PC-9 (cell line): Measurements from ENCODE around the gene HSP90AB1. TPM values are rescaled to one million over a fixed set of nuclear protein-coding genes. Genes with fewer than 3 reads are reported as not detected.
A peak's percentile ranks its signal among the peaks of the same experiment; 100 is the strongest.

Source experiments
- BruUV-seq: library from RNA; stranded (reverse); fragments of 400-500 nt; replicated peaks from 2 replicates; lab custom pipeline; 2021; lab: Mats Ljungman, UMichigan
- CTCF ChIA-PET: fragments of 300-600 bp; sonication (Branson Sonifier 250); formaldehyde crosslinking; loops from one replicate; lab custom pipeline; 2022; ENCODE audit warnings: antibody characterized with exemption; lab: Charles Lee
- POLR2A ChIA-PET: fragments of 300-600 bp; sonication (Branson Sonifier 250); formaldehyde crosslinking; loops from one replicate; lab custom pipeline; 2022; ENCODE audit warnings: antibody characterized with exemption; ENCODE audit not compliant: unreplicated experiment; lab: Charles Lee
- DNase-seq, 2 experiments: peaks; one replicate each; pipeline versions ENCODE4 v3.0.0 to v3.0.0-alpha.2; 2015 to 2022; ENCODE audit warnings: mixed read lengths in 1 of 2
- H2AFZ ChIP-seq: fragments of 200-600 bp; sonication (generic); 2 replicates; pipeline ENCODE4 v1.8.1; 2017; ENCODE audit warnings: antibody characterized with exemption
- H3F3A ChIP-seq: fragments of 200-600 bp; sonication (generic); 2 replicates; pipeline ENCODE4 v1.8.1; 2017; ENCODE audit warnings: antibody characterized with exemption, mild to moderate bottlenecking, low read depth; ENCODE audit not compliant: insufficient read depth
- H3K27ac ChIP-seq: fragments of 200-600 bp; sonication (generic); 2 replicates; pipeline ENCODE4 v1.6.1; 2016; ENCODE audit warnings: mixed run types
- H3K27me3 ChIP-seq: fragments of 200-600 bp; sonication (generic); 2 replicates; pipeline ENCODE4 v1.6.1; 2016; ENCODE audit warnings: low read depth, mixed run types; ENCODE audit not compliant: insufficient read depth
- H3K36me3 ChIP-seq: fragments of 200-600 bp; sonication (generic); 2 replicates; pipeline ENCODE4 v1.6.1; 2016; ENCODE audit warnings: low read depth, mixed run types
- H3K4me1 ChIP-seq: fragments of 200-600 bp; sonication (generic); replicated peaks from 2 replicates; pipeline ENCODE4 v1.6.1; 2016; ENCODE audit warnings: mixed run types; ENCODE audit not compliant: insufficient read depth
- H3K4me2 ChIP-seq: fragments of 200-600 bp; sonication (generic); 2 replicates; pipeline ENCODE4 v1.6.1; 2017; ENCODE audit warnings: mixed run types
- H3K4me3 ChIP-seq: fragments of 200-600 bp; sonication (generic); 2 replicates; pipeline ENCODE4 v1.6.1; 2016; ENCODE audit warnings: mixed run types
- H3K79me2 ChIP-seq: fragments of 200-600 bp; sonication (generic); 2 replicates; pipeline ENCODE4 v1.6.1; 2017; ENCODE audit warnings: low read depth, mixed run types
- H3K9me2 ChIP-seq: fragments of 200-600 bp; sonication (generic); 2 replicates; pipeline ENCODE4 v1.8.1; 2017; ENCODE audit warnings: mild to moderate bottlenecking; ENCODE audit not compliant: insufficient read depth
- H3K9me3 ChIP-seq: fragments of 200-600 bp; sonication (generic); 2 replicates; pipeline ENCODE4 v1.8.1; 2016; ENCODE audit warnings: low read depth; ENCODE audit not compliant: insufficient read depth
- H4K20me1 ChIP-seq: fragments of 200-600 bp; sonication (generic); 2 replicates; pipeline ENCODE4 v1.8.1; 2017; ENCODE audit not compliant: insufficient read depth
- EZH2 ChIP-seq: fragments of 200-600 bp; sonication (generic); IDR thresholded peaks from 2 replicates; pipeline ENCODE4 v1.8.0; 2017; ENCODE audit warnings: antibody characterized with exemption, low read depth
- intact Hi-C: fragments of 100-400 bp; cut with micrococcal nuclease; formaldehyde crosslinking; loops from one replicate; pipeline ENCODE4 v1.10.0; 2022; ENCODE audit not compliant: unreplicated experiment
- total RNA-seq: library from RNA; stranded (reverse); gene quantifications from 2 replicates; pipeline ENCODE4 v1.2.3, GENCODE V29; 2021
- TF ChIP-seq, protein P1 (sequence below): fragments of 200-600 bp; sonication (generic); conservative IDR thresholded peaks from 2 replicates; pipeline ENCODE4 v1.6.1; 2017; ENCODE audit warnings: mixed run types, antibody characterized with exemption, mild to moderate bottlenecking, moderate library complexity

Gene HSP90AB1
- total RNA-seq, 1 experiment from 2014 or later = 1,136 TPM

- DNase-seq = peak in 1 of 2 experiments; percentile 22
- BruUV-seq = no TSS peak
- no peaks in the 10 kb centered on the region for H3K9me3 ChIP-seq
- 0 out of 2 replicates have a peak, but pooled peaks cover 5% of the 10 kb centered on the region for H3F3A ChIP-seq
- H2AFZ ChIP-seq = no peak overlapping the region
- H3K79me2 ChIP-seq = no peaks in the 10 kb centered on the region
- ChIA-PET CTCF (no interaction called here), POLR2A (no interaction called here)
- H3K27ac ChIP-seq = no peak overlapping the region
- H3K36me3 ChIP-seq = no peaks in the 10 kb centered on the region
- H4K20me1 ChIP-seq = no peaks in the 10 kb centered on the region
- no peak for TF ChIP-seq EZH2
- TF ChIP-seq, protein P1, sequence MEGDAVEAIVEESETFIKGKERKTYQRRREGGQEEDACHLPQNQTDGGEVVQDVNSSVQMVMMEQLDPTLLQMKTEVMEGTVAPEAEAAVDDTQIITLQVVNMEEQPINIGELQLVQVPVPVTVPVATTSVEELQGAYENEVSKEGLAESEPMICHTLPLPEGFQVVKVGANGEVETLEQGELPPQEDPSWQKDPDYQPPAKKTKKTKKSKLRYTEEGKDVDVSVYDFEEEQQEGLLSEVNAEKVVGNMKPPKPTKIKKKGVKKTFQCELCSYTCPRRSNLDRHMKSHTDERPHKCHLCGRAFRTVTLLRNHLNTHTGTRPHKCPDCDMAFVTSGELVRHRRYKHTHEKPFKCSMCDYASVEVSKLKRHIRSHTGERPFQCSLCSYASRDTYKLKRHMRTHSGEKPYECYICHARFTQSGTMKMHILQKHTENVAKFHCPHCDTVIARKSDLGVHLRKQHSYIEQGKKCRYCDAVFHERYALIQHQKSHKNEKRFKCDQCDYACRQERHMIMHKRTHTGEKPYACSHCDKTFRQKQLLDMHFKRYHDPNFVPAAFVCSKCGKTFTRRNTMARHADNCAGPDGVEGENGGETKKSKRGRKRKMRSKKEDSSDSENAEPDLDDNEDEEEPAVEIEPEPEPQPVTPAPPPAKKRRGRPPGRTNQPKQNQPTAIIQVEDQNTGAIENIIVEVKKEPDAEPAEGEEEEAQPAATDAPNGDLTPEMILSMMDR = no peak
- no peaks in the 10 kb centered on the region for H3K9me2 ChIP-seq
- no peak overlapping the region for H3K4me3 ChIP-seq
- no peaks in the 10 kb centered on the region for H3K4me1 ChIP-seq
- intact Hi-C loops = no loop called here
- H3K27me3 ChIP-seq = peaks cover 34% of the 10 kb centered on the region
- no peak overlapping the region for H3K4me2 ChIP-seq
Observed at GRCh38 chr6:44297063-44298038, 50.5 kb downstream of the HSP90AB1 start.

DNA sequence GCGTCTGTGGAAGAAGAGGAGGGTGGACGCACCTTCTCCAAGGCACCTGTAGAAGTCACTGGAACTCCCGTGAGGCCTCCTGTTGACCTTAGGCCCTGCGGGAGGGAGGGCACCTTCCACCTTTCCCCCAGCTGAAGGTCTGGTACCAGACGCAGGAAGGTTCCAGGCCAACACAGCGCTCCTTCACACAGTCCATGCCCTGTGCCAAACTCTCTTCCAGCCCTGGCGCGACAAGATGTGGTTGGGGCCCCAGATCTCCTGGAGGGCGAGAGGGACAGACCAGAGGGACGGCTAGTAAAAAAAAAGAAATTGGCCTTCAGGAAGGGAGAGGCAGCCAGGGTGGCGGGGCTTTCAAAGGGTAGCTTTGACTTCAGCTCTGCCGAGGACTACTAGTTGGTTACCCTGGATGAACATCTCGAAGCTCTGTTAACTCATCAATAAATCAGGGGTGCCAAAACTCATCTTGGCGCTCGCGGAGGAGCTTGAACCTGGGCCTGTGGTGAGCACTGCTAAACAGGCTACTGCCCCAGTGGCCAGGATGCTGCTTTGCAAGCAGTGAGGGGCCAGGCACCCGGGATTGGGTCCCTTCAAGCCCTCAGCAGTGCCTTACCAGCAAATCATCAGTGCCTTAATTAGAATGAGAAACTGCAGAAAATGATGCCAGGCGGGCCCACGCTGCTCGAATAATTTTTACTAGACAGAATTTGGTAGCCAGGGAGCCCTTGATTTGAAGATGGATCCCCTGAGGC is 51.3 kb downstream of the HSP90AB1 start:
- TF ChIP-seq EZH2 = no peak
- TF ChIP-seq, protein P1 = no peak
- 0 out of 2 replicates have a peak, but pooled peaks cover 5% of the 10 kb centered on the region for H3F3A ChIP-seq
- H4K20me1 ChIP-seq = no peaks in the 10 kb centered on the region
- H3K9me3 ChIP-seq = no peaks in the 10 kb centered on the region
- no TSS peak for BruUV-seq
- no peaks in the 10 kb centered on the region for H3K79me2 ChIP-seq
- no peak overlapping the region for H3K4me2 ChIP-seq
- H3K36me3 ChIP-seq = no peaks in the 10 kb centered on the region
- no peaks in the 10 kb centered on the region for H3K9me2 ChIP-seq
- H2AFZ ChIP-seq = no peak overlapping the region
- POLR2A ChIA-PET = interaction anchor here (0.6 kb wide), 1 partner anchor 160 kb away, joined by 3 read pairs; no protein-coding TSS in a partner anchor
- H3K4me3 ChIP-seq = no peak overlapping the region
- H3K4me1 ChIP-seq = no peaks in the 10 kb centered on the region
- CTCF ChIA-PET = no interaction called here
- intact Hi-C loops = no loop called here
- H3K27ac ChIP-seq = no peak overlapping the region
- H3K27me3 ChIP-seq = peaks cover 25% of the 10 kb centered on the region; the same call in 1 of the 2 replicates
- no peak for DNase-seq

DNA sequence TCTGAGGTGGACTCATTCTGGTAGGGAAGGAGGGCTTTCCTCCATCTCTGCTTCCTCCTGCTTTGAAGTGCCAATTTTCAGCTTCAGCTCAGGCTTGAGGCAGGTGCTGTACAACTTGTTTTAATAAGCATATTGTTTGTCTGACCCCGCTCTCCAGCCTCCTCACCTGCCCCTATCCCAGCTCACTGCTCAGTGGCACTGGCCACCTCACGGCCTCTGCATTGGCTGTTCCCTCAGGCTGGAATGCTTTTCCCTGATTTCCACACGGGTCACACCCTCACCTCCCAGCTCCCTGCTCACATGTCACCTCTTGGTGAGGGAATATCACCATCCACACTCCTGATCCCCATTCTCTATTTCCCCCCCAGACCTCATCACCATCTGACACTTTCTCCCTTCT is 52.0 kb downstream of the HSP90AB1 start:
- Histone ChIP-seq H3K27me3 (peaks cover 20% of the 10 kb centered on the region; the same call in 1 of the 2 replicates), H4K20me1 (no peaks in the 10 kb centered on the region), H2AFZ (no peak overlapping the region), H3K36me3 (no peaks in the 10 kb centered on the region), H3F3A (0 out of 2 replicates have a peak, but pooled peaks cover 5% of the 10 kb centered on the region), H3K4me2 (no peak overlapping the region), H3K4me1 (no peaks in the 10 kb centered on the region), H3K9me2 (no peaks in the 10 kb centered on the region), H3K79me2 (no peaks in the 10 kb centered on the region), H3K9me3 (no peaks in the 10 kb centered on the region), H3K4me3 (no peak overlapping the region), H3K27ac (no peak overlapping the region)
- BruUV-seq = no TSS peak
- no peak for DNase-seq
- intact Hi-C loops = no loop called here
- CTCF ChIA-PET = no interaction called here
- POLR2A ChIA-PET = interaction anchor here (0.6 to 0.7 kb wide), 2 partner anchors 10 to 161 kb away, joined by 3 read pairs; no protein-coding TSS in a partner anchor
- TF ChIP-seq, protein P1 = no peak
- no peak for TF ChIP-seq EZH2
